HL-60/S4 treated with phorbol 12-myristate 13-acetate at 8.2 ng/mL for 4 days and 3 days (cell line): ENCODE data around the gene EPHA1.

Experiments used
- in situ Hi-C: fragments of 300-500 bp; cut with MboI; formaldehyde crosslinking; loops from 2 replicates; pipeline ENCODE4 v1.15.0; 2022; ENCODE audit warnings: low sequenced_read_pairs

The EPHA1 gene

DNA sequence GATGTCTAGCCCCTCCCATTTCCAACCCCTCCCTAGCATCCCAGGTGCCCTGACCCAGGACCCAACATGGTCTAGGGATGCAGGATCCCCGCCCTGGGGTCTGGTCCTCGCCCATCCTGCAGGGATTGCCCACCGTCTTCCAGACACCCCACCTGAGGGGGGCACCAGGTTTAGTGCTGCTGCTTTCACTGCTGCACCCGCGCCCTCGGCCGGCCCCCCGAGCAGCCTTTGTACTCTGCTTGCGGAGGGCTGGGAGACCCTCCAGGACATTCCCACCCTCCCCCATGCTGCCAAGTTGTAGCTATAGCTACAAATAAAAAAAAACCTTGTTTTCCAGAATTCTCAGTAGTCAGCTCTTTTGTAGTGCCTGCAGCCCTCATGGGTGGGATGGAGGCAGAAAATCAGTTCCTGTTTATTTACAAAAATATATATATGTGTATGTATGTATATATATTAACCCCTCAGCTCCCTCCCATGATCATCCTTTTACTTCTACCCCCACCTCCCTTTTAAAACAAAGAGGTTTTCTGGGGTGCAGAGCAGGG is 17.8 kb downstream of the EPHA1 start:
- in situ Hi-C loops: no loop called here

DNA sequence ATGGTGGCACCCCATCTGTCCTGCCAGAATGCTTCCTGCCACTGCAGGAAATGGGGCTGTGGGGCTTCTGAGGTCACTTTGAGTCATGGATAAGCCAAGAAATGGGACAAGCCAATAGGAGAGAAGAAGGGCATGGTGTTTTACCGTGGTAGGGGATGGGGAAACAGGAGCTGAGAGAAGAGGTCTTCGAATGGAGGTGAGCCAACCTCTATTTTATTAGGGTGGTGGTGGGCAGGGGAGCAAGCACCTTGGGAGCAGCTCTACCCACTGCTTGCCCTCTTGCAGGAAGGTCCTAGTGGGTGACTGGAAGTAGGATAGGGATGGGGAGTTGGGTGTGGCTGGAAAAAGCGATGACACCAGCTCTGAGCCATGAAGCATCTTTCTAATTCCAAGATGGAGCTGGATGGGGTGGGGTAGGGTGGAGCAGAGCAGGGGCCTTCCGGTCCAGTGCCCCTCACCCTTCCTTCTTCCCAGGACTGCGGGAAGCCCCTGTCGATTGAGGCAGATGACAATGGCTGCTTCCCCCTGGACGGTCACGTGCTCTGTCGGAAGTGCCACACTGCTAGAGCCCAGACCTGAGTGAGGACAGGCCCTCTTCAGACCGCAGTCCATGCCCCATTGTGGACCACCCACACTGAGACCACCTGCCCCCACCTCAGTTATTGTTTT is 18.4 kb downstream of the EPHA1 start:
- in situ Hi-C loops: no loop called here

- in situ Hi-C loops: no loop called here
Measured at GRCh38 chr7:143389316-143390103, 19.1 kb downstream of the EPHA1 start.

DNA sequence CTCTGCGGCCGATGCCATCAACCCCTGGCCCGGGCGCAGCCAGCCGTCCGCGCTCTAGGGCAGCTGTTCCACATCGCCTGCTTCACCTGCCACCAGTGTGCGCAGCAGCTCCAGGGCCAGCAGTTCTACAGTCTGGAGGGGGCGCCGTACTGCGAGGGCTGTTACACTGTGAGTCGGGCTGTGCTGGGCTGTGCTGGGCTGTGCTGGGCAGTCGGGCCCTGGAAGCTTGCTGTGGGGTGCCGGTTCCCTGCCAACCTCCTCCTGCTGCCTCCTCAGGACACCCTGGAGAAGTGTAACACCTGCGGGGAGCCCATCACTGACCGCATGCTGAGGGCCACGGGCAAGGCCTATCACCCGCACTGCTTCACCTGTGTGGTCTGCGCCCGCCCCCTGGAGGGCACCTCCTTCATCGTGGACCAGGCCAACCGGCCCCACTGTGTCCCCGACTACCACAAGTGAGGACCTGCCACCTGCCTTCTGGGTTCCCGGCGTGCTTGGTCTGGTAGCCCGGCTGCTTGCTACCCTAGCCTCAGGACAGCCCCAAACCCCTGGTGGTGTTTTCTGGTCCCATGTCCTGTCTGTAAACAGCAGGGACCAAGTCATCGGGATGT is 20.1 kb downstream of the EPHA1 start:
- in situ Hi-C loops: no loop called here

DNA sequence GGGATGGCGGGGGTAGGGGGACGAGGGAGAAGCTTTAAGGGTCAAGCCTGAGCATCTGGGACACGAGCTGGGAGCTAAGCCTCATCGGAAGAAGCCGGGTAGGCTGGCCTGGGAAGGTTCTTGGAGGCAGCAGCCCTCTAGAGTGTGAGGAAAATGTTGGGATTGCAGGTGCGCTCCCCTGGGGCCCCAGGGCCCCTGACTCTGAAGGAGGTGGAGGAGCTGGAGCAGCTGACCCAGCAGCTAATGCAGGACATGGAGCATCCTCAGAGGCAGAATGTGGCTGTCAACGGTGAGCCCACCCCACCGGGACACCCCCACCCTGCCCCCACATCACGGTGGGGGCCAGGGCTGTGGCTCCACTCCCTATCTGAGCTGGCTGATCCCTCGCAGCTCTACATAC is 20.6 kb downstream of the EPHA1 start:
- in situ Hi-C loops: no loop called here

DNA sequence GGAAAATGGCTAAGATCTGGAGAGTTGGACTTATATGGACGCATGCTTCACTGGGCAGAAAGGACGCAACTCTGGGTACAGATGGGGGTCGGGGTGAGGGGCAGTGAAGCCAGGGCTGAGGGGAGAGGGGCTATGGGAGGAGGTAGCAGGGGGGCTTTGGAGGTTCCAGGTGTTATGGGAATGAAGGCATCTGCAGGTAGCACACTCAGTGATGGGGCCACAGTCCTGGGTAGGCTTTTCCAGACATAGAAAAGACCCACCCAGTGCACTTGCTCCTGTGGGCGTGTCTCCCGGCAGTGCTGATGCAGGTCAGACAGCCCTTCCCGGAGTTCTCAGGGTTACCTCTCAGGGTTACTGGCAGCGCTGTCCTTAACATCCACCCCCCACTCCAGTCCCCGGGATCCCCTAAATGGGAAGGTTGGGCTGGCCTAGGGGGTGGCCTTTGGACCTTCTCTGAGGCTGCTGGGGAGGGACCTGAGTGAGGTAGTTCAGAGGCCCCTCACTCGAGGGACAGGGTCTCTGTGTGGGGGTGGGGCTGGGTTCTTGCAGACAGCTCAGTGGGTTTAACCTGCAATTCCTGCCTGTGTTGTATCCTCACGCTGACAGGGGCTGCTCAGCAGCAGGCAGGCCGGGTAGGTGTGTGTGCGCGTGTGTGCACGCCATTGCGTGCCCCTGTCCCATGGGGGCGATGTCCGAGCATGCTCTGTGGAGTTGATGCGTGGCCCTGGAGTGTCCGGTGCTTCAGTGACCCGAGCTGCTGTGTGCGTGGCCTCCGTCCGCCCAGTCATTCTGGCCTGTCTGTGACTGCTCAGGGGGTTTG is 21.3 kb downstream of the EPHA1 start:
- in situ Hi-C loops: no loop called here

DNA sequence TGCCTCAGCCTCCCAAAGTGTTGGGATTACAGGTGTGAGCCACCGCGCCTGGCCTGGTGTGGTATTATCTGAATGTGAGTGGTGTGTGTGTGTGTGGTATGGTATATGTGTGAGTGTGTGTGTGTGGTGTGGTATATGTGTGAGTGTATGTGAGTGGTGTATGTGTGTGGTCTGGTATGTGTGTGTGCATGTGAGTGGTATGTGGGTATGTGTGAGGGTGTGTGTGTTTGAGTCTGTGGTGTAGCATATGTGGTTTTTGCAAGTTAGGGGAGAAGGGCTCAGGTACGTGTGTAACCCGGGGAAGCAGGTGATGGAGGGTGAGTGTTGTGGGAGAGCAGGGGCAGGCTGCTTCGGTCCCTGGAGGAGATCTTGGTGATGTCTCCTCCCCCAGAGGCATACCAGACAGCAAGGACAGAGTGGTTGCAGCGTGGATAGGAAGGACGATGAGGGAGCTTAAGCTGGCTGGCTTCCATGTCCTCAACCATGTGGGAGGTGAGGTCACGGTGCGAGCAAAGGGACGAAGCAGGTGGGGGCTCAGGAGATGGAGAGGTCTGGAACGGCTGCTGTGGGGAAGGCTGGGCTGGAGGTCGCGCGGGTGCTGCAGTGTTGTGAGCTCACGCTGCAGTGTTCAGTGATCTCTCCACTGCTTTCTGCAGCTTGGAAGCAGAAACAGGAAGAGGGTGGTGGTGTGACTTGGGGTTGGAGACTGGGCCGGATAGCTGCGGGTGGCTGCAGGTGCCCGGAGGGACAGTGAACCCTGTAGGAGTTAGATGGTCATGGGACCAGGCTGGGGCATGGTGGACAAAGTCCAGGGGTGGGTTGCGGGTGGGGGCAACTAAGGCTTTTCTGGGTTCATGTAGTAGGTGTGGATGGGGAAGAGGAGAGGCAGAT is 22.5 kb downstream of the EPHA1 start:
- in situ Hi-C loops: no loop called here

DNA sequence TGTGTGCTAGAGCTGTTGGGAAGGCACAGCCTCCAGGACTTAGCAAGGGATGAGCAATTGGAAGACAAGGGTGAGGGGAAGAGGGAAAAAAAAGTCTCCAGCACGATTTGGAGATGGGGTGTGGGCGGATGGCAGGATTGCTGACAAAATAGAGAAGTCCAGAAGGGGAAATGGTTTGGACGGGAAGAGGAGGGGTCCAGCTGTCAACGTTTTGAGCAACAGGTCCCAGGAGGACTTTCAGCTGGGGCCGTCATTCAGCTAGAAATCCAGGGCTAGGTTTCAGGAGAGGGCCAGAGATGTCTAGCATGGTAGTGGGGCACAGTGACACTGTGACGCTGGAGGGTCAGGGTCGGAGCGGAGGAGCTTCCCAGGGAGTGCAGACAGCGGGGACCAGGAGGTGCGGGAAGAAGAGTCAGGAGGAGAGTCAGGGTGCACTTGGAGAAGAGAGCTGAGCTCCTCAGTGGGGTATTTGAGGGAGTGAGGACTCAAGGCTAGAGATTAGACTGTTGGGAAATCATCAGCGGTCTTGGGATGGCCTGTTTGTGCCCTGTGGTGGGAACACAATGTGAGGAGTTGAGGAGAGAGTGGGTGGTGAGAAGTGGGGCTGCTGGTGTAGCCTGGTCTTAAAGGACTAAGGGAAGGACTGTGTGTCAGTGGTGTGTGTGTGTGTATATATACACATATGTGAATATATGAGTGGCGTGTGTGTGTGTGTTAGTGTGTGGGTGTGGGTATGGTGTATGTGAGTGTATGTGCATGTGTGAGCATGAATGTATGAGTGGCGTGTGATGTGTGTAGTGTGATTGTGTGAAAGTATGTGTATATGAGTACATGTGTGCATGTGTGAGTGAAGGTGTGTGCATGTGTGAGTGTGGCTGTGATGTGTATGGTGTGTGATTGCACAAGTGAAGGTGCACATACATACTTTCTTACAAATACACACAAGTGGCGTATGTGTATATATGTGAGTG is 23.7 kb downstream of the EPHA1 start:
- in situ Hi-C loops: no loop called here

DNA sequence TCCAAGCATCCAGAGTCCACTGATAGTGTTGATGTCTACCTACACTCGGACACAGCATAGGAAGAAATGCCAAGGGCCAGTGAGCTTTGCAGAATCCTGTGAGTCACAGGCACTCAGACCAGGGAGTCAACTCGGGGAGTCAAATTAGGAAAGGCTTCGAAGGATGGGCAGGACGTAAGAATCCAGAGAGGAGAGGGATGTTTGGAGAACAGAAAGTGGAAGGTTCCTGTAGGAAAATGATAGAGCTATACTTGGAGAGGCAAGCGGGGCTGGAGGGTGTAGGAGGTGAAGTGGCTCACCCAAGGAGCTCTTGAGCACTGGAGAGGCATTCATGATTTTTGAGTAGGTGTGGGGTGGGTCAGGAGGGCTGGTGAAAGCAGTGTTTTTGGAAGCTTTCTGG is 24.5 kb downstream of the EPHA1 start:
- in situ Hi-C loops: no loop called here

DNA sequence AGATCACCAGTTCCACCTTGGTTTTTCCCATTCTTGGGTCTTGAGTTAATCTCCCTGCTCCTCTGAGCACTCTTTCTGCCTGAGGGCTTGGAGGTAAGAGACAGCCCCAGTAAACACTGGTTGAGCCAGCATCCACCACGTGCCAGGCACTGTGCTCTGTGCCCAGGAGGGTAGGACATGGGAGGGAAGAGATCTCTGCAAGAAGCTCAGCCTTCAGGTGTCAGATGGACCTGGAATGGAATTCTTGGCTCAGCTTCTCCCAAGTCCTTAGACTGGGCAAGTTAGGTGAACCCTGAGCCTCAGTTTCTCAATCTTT is 25.1 kb downstream of the EPHA1 start:
- in situ Hi-C loops: no loop called here

DNA sequence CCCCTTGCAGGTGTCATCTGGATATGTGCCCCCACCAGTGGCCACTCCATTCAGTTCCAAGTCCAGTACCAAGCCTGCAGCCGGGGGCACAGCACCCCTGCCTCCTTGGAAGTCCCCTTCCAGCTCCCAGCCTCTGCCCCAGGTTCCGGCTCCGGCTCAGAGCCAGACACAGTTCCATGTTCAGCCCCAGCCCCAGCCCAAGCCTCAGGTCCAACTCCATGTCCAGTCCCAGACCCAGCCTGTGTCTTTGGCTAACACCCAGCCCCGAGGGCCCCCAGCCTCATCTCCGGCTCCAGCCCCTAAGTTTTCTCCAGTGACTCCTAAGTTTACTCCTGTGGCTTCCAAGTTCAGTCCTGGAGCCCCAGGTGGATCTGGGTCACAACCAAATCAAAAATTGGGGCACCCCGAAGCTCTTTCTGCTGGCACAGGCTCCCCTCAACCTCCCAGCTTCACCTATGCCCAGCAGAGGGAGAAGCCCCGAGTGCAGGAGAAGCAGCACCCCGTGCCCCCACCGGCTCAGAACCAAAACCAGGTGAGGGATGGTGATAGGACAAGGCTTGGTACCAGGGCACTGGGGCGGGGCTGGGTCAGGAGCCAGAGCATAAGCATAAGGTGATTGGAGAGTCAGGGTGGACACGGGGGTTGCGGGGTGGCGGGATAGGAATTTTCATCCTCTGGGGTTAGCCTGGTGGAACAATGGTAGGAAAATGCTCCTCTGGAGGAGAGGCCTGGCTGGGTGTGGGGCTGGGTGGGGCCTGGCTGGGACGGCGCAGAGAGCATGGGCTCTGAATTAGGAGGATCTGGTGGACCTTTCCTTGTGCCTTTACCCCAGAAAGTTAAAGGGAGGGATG is 25.6 kb downstream of the EPHA1 start:
- in situ Hi-C loops: no loop called here

DNA sequence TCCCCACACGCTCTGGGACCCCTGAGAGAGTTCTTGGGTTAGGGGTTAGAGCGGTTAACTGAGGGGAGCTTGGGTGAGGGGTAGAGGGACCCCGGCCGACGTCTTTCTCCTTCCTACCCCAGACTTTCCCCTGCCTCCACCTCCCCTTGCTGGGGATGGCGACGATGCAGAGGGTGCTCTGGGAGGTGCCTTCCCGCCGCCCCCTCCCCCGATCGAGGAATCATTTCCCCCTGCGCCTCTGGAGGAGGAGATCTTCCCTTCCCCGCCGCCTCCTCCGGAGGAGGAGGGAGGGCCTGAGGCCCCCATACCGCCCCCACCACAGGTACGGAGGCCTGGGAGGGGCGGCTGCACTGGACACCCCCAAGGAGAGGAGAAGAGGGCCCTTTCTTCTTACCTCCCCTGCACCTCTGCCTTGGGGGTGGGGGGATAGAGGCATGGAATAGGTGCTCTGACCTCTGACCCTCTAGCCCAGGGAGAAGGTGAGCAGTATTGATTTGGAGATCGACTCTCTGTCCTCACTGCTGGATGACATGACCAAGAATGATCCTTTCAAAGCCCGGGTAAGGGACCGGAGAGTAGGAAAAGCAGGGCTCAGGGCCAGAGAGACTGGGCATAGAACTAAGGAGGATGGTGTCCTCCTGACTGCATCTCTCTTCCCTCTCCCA is 26.4 kb downstream of the EPHA1 start:
- in situ Hi-C loops: no loop called here

GRCh38 chr7:143381427-143382125 is 27.1 kb downstream of the EPHA1 start:
- in situ Hi-C loops: no loop called here

DNA sequence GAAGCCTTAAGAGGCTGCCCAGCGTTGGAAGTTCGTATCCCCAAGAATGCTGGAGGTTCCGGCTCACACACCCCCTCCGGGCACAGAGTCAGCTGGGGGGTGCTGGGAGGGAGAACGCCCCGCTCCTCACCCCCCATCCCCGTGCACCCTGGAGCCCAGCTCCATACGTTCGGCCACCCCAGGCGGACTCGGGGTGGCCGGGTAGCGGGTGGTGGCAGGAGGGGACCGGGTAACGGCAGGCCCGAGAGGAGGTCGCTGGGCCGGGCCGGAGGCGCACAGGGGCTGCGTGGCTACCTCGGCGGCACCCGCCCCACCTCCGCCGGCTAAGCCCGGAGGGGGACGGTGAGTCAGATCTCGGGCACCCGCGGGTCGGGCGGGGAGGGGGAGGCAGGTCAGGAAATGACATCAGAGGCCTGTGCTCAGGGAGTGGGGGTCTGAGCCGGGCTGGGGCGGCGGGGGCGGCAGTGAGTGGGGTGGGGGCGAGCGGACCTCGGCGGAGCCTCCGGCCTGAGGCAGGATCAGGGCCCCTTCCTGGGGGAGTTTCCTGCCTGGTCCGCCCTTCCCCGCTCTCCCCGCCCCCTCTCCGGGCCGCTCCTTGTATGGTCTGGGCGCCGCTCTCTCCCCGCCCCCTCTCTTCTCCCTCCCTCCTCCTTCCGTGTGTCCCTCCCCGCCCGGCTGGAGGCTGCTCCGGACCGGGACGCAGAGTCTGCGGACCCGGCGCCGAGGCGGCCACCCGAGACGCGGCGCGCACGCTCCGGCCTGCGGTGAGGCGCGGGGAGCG is 27.8 kb downstream of the EPHA1 start, which contains the start of gene ZYX:
ZYX (plus strand) TSS at position 700 of the 781 bp plus-strand sequence. CDS start 227 bp downstream, outside the sequence.
- in situ Hi-C loops: no loop called here

DNA sequence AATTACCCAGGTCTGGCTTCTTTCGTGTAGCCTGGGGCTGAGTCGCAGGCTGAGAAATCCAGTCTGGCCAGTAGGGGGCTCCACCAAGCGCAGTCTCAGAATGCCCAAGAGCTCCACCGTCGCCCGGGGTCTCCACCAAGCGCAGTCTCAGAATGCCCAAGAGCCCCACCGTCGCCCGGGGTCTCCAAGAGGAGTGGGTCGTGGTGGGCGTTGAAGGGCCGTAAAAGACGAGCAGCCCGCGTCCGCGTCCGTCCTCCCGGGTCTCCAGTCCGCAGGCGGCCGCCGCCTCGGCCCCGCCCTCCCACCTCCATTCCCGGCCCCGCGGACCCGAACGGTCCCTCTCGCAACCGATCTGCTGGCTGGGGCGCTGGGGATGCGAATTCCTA is 28.4 kb downstream of the EPHA1 start:
- in situ Hi-C loops: no loop called here

DNA sequence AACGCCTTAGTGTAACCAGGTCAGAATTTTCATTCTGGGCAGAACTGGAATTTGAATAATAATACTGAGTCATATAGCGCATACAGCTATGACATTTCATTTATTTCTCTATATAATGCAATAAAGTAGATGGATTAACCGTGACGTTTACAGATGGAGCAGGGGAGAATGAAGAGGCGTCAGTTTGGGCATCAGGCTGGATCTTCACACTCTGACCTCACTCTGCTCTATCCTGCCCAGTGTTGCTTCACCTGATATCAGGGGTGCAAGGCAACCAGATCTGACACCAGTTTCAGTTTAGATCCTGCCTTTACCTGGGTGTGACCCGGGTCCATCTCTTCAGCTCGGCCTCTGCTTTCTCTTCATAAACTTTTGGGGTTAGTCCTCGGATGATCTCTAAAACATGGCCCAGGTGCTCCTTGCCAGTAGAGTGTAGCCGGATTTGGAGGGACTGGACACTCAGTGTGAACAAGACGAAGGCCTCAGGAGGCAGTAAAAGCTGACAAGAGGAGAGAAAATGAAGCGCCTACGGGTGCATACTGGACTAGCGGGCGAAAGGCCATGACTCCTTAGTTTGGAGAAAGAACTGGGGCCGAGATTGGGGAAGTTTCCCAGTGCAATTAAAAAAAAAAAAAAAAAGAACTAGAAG is 28.9 kb downstream of the EPHA1 start:
- in situ Hi-C loops: no loop called here
